HG03439 (cell line): ENCODE data around the gene SLK.
A peak's percentile ranks its signal among the peaks of the same experiment; 100 is the strongest.

Experiments used
- ATAC-seq: cut with Tn5 transposase; IDR thresholded peaks from one replicate; pipeline ENCODE4 v1.9.1; 2021; ENCODE audit warnings: mild to moderate bottlenecking, moderate library complexity; ENCODE audit not compliant: unreplicated experiment

SLK gene

GRCh38 chr10:103941801-103942200 is 25.1 kb upstream of the SLK start:
- no peak for ATAC-seq

DNA sequence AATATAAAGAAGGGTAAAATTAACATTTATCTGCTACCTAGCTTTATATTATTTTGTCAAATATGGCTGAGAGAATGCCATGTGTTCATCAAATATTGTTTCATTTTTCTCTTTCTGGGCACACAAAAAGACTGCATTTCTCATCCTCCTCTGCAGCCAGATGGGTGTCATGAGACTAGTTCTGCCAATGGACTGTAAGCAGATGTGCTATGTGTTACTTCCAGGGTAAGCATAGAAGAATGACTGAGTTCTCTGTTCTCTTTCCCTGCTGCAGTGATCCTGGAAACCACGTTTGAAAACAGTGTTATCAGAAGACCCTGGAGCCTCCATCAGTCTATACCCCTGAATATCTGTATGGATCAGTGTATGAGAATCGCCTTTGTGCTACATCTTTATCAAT is 24.1 kb upstream of the SLK start:
- no peak for ATAC-seq

DNA sequence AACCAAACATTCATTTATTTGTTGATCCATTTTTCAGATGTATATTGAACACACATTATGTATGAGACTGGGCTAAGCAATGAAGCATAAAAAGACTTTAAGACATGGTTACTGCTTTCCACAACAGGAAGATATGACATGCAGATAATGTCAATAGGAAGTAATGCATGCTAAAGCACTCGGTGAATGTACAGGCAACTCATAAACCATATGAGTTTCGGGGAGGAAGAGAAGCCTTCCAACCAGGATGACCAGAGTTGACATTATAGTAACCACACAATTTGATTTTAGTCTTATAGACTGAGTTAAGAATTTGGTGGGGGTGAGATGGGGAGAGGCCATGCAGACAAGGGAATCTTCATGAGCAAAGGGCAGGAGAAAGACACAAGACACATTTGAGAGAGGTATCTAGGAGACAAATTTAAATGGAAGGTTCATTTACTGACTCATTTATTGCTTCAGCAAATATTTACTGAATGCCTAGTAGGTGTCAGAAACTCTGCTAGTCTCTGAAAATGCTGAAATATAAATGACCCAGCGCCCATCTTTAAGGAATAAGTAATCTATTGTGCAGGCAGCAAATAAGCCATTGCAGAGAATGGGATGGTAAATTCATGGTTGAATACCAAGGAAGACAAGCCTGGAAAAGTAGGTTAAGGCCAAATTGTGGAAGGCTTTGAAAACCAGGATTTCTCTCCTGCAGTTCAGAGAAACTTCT is 19.0 kb upstream of the SLK start:
- no peak for ATAC-seq

- ATAC-seq: no peak
These were observed 17.2 kb upstream of the SLK start for GRCh38 chr10:103949728-103950127.

DNA sequence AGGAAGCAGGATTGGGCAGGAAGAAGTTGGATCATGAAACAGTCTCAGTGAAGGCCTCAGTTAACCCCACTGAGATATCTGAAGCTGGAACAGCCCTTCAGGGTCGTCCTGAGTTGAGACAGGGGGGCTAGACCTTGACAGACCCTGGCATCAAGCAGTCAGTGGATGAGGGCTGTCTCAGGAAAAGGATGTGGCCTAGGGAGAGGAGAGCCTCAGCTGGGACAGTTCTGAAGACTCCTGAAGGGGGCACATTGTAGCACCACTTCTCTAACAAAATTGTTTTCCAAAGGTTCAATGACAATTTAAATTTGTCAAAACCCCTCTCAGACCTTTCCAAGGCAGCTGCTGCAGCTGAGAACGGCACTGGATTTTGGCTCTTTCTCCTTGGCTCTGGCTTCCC is 15.8 kb upstream of the SLK start:
- no peak for ATAC-seq

- ATAC-seq: no peak
These were observed 15.0 kb upstream of the SLK start for GRCh38 chr10:103951942-103952341.

DNA sequence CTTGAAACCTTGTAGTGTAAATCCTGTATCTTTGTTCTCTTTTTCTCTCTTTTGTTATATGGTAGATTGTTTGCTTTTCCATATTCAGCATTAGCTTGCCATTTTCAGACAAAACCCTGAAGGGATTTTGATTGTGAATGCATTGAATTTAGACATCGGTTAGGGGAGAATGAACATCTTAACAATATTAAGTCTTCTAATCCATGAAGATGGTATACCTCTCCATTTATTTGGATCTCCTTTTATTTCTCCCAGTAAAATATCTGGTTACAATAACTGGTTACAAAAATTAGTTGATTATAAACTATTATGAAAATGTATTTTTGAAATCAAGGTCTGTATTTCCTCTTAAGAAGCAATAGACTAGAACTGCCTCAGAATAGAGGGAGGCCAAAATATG is 12.4 kb upstream of the SLK start:
- no peak for ATAC-seq

DNA sequence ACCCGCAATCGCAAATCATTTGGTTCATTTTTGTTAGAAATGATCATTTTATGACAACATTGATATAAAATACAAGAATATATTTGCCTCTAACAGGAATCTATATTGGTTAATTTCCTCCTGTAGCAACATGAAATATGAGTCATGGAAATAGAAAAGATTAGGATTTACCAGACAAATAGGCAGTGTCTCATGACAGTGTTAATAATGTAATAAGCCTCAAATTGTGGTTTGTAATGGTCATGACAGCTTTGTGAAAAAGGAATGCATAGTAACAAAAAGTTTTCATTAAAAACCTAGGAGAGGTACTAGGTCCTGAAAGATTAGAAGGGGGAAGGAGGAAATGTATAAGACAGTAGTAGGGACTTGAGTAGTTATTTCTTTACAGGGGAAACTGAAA is 7.9 kb upstream of the SLK start:
- no peak for ATAC-seq

DNA sequence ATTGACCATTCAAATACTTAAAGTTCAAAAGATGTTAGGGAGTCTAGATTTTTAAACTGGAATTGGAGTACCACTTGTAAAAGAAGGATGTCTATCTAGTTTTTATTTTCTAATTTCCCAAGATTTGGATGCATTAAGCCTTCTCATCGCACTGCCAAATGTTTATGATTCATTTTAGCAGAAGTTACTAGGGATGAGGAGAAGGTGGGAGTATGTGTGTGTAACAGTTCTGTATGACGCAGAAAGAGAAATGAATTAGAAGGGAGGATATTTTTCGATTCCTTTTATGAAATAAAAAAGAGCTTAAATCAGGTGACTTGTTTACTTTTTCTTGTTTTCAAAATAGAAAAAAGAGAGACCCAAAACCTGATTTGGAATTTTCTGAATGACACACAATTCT is 6.8 kb upstream of the SLK start:
- ATAC-seq: no peak

GRCh38 chr10:103967448-103968071 is 620 bp downstream of the SLK start:
- peak; percentile 47 for ATAC-seq

DNA sequence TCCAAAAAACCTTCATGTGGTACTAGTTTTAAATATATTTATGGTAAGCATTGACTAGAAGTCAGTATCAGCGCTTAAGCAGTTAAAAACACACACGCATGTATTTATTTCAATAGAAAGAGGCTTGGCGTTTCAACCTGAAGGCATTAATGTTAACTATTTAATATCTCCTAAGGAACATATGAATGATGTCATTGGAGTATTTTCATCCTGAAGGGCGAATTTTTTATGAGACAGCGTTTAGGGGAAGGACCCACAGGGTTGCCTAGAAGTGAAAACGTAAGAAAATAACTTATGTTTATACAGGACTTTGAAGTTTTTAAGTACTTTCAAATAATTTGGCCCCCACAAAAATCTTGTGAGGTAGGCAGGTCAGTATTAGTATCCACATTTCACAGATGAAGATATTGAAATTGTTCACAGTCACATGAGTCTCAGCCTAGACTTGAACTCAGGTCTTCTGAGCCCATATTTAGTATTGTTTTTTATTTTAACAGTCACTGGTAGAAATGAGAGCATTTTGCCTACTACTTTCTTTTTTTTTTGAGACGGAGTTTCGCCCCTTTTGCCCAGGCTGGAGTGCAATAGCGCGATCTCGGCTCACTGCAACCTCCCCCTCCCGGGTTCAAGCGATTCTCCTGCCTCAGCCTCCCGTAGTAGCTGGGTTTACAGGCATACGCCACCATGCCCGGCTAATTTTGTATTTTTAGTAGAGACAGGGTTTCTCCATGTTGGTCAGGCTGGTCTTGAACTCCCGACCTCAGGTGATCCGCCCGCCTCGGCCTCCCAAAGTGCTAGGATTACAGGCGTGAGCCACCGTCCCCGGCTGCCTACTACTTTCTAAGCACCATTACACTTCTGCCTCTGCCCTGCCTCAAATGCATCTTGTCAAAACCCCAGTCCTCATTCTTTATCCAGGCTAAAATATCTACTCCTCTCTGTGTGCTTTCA is 1.8 kb downstream of the SLK start:
- no peak for ATAC-seq

GRCh38 chr10:103969436-103969835 is 2.5 kb downstream of the SLK start:
- ATAC-seq: no peak

DNA sequence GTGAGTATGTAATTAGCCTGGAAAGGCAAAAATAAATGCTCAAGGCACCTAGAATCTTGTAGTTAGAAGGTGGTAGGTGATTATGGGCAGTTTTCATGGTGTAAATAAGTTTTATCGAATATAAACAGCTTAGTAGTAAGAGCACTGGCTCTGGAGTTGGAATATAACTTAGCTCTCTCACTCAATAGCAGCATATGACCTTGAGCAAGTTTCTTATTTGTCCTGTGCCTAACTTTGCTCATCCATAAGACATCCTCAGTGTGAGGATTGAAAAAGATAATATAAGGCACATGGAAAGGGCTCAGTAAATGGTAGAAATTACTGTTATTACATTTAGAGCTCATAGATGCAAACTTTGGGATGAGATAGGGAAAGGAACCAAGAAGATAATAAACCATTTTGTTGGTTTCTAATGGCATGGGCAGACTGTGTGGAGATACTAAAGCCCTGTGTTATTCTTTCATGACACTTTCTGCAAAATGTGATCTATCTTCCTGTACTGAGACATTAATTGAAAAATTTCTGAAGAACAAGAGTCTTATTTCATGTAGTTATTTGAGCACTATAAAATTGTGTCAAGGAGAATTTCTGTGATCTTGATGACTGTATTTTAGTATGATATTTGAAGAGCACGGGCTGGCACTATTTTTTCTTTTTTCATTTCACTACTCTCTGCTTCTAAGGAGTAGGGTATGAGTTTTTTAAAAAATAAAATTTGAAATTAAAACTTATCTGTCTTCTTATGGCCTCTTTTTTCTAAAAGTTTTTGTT is 3.1 kb downstream of the SLK start:
- no peak for ATAC-seq

GRCh38 chr10:103975169-103975568 is 8.2 kb downstream of the SLK start:
- ATAC-seq: no peak

DNA sequence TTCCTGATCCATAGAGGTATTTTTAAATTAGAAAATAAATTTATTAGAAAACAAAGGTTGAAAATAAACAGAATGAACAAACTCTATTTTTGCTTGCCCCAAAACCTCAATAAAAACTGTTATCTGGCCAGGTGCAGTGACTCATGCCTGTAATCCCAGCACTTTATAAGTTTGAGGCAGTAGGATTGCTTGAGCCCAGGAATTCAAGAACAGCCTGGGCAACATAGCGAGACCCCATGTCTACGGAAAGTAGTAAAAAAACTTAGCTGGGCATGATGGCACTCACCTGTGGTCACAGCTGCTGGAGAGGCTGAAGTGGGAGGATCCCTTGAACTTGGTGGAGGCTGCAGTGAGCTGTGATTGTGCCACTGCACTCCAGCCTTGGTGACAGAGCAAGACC is 10.3 kb downstream of the SLK start:
- no peak for ATAC-seq

GRCh38 chr10:103979530-103979929 is 12.6 kb downstream of the SLK start:
- ATAC-seq: no peak

DNA sequence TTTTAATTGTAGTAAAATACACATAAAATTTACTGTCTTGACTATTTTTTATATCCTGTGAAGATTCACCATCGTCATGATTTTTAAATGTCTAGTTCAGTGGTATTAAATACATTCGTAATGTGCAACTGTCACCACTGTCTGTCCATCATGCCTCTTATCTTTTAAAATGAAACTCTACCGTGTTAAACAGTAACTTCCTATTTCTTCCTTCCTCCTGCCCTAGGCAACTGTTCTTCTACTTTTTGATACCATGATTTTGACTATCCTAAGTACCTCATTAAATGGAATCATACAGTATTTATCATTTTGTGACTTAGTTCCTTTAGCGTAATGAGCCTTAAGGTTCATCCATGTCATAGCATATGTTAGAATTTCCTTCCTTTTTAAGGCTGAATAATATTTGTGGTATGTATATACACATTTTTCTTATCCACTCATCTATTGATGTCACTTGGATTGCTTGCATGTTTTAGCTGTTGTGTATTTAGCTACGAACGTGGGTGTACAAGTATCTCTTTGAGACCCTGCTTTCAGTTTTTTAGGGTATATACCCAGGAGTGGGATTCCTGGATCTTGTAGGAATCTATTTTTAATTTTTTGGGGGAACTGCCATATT is 13.5 kb downstream of the SLK start:
- ATAC-seq: no peak

GRCh38 chr10:103982639-103983038 is 15.7 kb downstream of the SLK start:
- no peak for ATAC-seq

GRCh38 chr10:103983367-103983911 is 16.5 kb downstream of the SLK start:
- peak; percentile 66 for ATAC-seq

GRCh38 chr10:103985726-103986125 is 18.8 kb downstream of the SLK start:
- ATAC-seq: no peak
